ENCODE measurements around the gene PPP1R15A.
"Not testable (repeated sequence)": the region's sequence is repeated elsewhere in the genome, so short reads cannot be mapped to it uniquely, and the experiment has no call there.

The PPP1R15A gene

GRCh38 chr19:48858984-48859710, 13.1 kb upstream of the PPP1R15A start:
- DNase-seq = peak in 4 of 56 donors; percentile 12 to 18 (median 14)

GRCh38 chr19:48859711-48860572, 12.3 kb upstream of the PPP1R15A start:
- peak in 1 of 56 donors; percentile 32 for DNase-seq

GRCh38 chr19:48861313-48861712, 10.9 kb upstream of the PPP1R15A start:
- no peak for DNase-seq

- no peak for DNase-seq
Observed at GRCh38 chr19:48862827-48863226, 9.4 kb upstream of the PPP1R15A start.

- no peak for DNase-seq
Observed at GRCh38 chr19:48866692-48867091, 5.5 kb upstream of the PPP1R15A start.

GRCh38 chr19:48867123-48867745, 5.0 kb upstream of the PPP1R15A start:
- DNase-seq = no peak

- no peak for DNase-seq
Observed at GRCh38 chr19:48867746-48868113, 4.5 kb upstream of the PPP1R15A start.

GRCh38 chr19:48868114-48868886, 3.9 kb upstream of the PPP1R15A start, which contains the start of gene PLEKHA4:
Gene PLEKHA4, minus strand, starts transcription at chr19:48868617. Its CDS starts 997 bp downstream, at chr19:48867620.
- peak in 2 of 56 donors; percentile 8 to 11 for DNase-seq

GRCh38 chr19:48870048-48870447, 2.2 kb upstream of the PPP1R15A start:
- DNase-seq = no peak

- DNase-seq = not testable (repeated sequence)
Observed at GRCh38 chr19:48871471-48872181, 595 bp upstream of the PPP1R15A start.

GRCh38 chr19:48872884-48873475, 759 bp downstream of the PPP1R15A start:
- peak in 31 of 56 donors; percentile 15 to 87 (median 43) for DNase-seq

GRCh38 chr19:48873476-48874302, 1.5 kb downstream of the PPP1R15A start:
- peak in 1 of 56 donors; percentile 20 for DNase-seq

- peak in 11 of 56 donors; percentile 10 to 64 (median 29) for DNase-seq
Observed at GRCh38 chr19:48874303-48875135, 2.3 kb downstream of the PPP1R15A start.

GRCh38 chr19:48876043-48876981, 4.1 kb downstream of the PPP1R15A start:
- peak in 1 of 56 donors; percentile 11 for DNase-seq

- no peak for DNase-seq
Observed at GRCh38 chr19:48877855-48878195, 5.6 kb downstream of the PPP1R15A start.

- no peak for DNase-seq
Observed at GRCh38 chr19:48878196-48879024, 6.2 kb downstream of the PPP1R15A start.

All from amygdala (tissue), 56 donors.